Smooth muscle cell (in vitro differentiated cells): Measurements from ENCODE around the gene KAT6B. TPM values are rescaled to one million over a fixed set of nuclear protein-coding genes. Genes with fewer than 3 reads are reported as not detected.

Experiments used
- DNase-seq: peaks from one replicate; lab custom pipeline; 2025; ENCODE audit not compliant: unreplicated experiment; lab: John Stamatoyannopoulos, UW
- H2AFZ ChIP-seq: fragments of 200-600 bp; sonication (generic); 2 replicates; pipeline ENCODE4 v1.6.0; 2016; ENCODE audit warnings: antibody characterized with exemption, low read depth, mild to moderate bottlenecking
- H3F3A ChIP-seq: fragments of 200-600 bp; sonication (generic); 2 replicates; pipeline ENCODE4 v1.6.0; 2017; ENCODE audit warnings: antibody characterized with exemption, low read depth
- H3K27ac ChIP-seq: fragments of 200-600 bp; sonication (generic); 2 replicates; pipeline ENCODE4 v1.5.1; 2016; ENCODE audit warnings: low read depth, mild to moderate bottlenecking
- H3K27me3 ChIP-seq: fragments of 200-600 bp; sonication (generic); 2 replicates; pipeline ENCODE4 v1.6.1; 2016; ENCODE audit warnings: low read depth, mild to moderate bottlenecking
- H3K36me3 ChIP-seq: fragments of 200-600 bp; sonication (generic); 2 replicates; pipeline ENCODE4 v1.5.1; 2016; ENCODE audit warnings: low read depth
- H3K4me1 ChIP-seq: fragments of 200-600 bp; sonication (generic); 2 replicates; pipeline ENCODE4 v1.5.1; 2016; ENCODE audit warnings: low read depth
- H3K4me2 ChIP-seq: fragments of 200-600 bp; sonication (generic); 2 replicates; pipeline ENCODE4 v1.6.0; 2016; ENCODE audit warnings: mild to moderate bottlenecking
- H3K4me3 ChIP-seq: fragments of 200-600 bp; sonication (generic); 2 replicates; pipeline ENCODE4 v1.5.1; 2016; ENCODE audit warnings: mild to moderate bottlenecking
- H3K79me2 ChIP-seq: fragments of 200-600 bp; sonication (generic); 2 replicates; pipeline ENCODE4 v1.6.0; 2016; ENCODE audit warnings: low read depth, mild to moderate bottlenecking
- H3K9ac ChIP-seq: fragments of 200-600 bp; sonication (generic); 2 replicates; pipeline ENCODE4 v1.6.0; 2016; ENCODE audit warnings: low read depth
- H3K9me3 ChIP-seq: fragments of 200-600 bp; sonication (generic); replicated peaks from 2 replicates; pipeline ENCODE4 v1.5.1; 2016; ENCODE audit warnings: low read depth
- H4K20me1 ChIP-seq: fragments of 200-600 bp; sonication (generic); 2 replicates; pipeline ENCODE4 v1.6.0; 2016; ENCODE audit warnings: low read depth
- WGBS: methylation state at CpG from one replicate; pipeline ENCODE4 v1.1.7; 2016; ENCODE audit warnings: low lambda C conversion rate; 5-methylcytosine and 5-hydroxymethylcytosine counted together
- polyA plus RNA-seq: library from polyadenylated mRNA; unstranded; fragments of >200 nt; fragmentation: Nextera tagmentation; extraction: Ambion mirVana; gene quantifications from 2 replicates; pipeline ENCODE4 v1.2.1, GENCODE V29; 2016
- total RNA-seq: library from RNA; depleted of rRNA; stranded (reverse); fragments of >200 nt; gene quantifications from 2 replicates; pipeline ENCODE4 v1.2.3, GENCODE V29; 2014
- TF ChIP-seq, protein P1 (sequence below): fragments of 200-600 bp; sonication (generic); IDR thresholded peaks from 2 replicates; pipeline ENCODE4 v1.5.1; 2017; ENCODE audit warnings: borderline replicate concordance, mild to moderate bottlenecking, antibody characterized with exemption; ENCODE audit not compliant: insufficient read depth, poor library complexity, severe bottlenecking

The KAT6B gene
- total and polyA plus RNA-seq, 2 experiments from 2014 or later, result 9.0 to 19.8 TPM

DNA sequence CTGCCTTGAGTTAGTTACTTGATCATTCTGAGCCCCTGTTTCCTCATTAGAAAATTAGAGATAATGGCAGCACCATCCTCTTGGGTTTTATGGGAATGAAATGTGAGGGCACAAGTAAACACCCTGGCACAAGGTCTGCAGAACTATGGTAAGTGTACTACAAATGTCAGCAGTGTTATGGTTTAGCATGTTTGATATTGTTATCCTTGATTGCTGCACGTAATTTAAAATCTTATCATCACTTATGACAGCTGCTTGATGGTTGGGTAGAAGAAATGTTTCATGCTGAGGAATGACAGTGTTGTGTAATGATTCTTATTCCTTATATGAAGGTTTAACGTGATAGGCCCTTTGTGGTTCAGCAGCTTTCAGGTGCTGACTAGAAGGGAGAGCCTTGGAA is 134.3 kb downstream of the KAT6B start:
- Histone ChIP-seq H4K20me1 (peaks cover 41% of the 10 kb centered on the region), H3K4me1 (no peaks in the 10 kb centered on the region), H3K27me3 (no peaks in the 10 kb centered on the region), H3F3A (no peaks in the 10 kb centered on the region), H3K9me3 (no peaks in the 10 kb centered on the region), H3K79me2 (no peaks in the 10 kb centered on the region), H2AFZ (no peak overlapping the region), H3K27ac (no peak overlapping the region), H3K4me2 (no peak overlapping the region), H3K36me3 (no peaks in the 10 kb centered on the region), H3K9ac (no peak overlapping the region), H3K4me3 (no peak overlapping the region)
- TF ChIP-seq, protein P1, sequence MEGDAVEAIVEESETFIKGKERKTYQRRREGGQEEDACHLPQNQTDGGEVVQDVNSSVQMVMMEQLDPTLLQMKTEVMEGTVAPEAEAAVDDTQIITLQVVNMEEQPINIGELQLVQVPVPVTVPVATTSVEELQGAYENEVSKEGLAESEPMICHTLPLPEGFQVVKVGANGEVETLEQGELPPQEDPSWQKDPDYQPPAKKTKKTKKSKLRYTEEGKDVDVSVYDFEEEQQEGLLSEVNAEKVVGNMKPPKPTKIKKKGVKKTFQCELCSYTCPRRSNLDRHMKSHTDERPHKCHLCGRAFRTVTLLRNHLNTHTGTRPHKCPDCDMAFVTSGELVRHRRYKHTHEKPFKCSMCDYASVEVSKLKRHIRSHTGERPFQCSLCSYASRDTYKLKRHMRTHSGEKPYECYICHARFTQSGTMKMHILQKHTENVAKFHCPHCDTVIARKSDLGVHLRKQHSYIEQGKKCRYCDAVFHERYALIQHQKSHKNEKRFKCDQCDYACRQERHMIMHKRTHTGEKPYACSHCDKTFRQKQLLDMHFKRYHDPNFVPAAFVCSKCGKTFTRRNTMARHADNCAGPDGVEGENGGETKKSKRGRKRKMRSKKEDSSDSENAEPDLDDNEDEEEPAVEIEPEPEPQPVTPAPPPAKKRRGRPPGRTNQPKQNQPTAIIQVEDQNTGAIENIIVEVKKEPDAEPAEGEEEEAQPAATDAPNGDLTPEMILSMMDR, result no peak
- no peak for DNase-seq
- WGBS, result 98% methylated on average over 2 of the region's 2 CpGs

DNA sequence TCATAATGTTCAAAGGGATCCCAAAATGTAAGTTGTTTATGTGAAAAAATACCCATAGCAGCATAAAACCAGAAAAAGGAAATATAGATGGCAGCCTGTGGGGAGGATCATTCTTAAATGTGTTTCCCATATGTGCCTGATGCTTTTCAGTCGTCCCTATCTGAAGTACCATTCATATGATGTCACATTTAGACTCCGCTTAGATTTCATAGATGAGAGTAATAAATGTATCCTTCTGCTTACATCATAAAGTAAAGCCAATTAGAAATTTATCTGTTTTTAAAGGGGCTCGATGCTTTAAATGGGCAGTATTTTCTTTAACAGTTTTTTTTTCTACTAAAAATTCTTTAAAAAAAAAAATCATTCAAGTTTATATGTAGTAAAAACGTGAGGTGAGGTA is 136.1 kb downstream of the KAT6B start:
- H3K4me2 ChIP-seq, result no peak overlapping the region
- no peak overlapping the region for H3K9ac ChIP-seq
- no peaks in the 10 kb centered on the region for H3K27me3 ChIP-seq
- TF ChIP-seq, protein P1, result no peak
- no peaks in the 10 kb centered on the region for H3K79me2 ChIP-seq
- 88% methylated on average over 4 of the region's 4 CpGs for WGBS
- no peaks in the 10 kb centered on the region for H3K9me3 ChIP-seq
- H3K27ac ChIP-seq, result no peak overlapping the region
- no peak for DNase-seq
- H3K4me3 ChIP-seq, result no peak overlapping the region
- no peaks in the 10 kb centered on the region for H3K36me3 ChIP-seq
- H3K4me1 ChIP-seq, result no peaks in the 10 kb centered on the region
- H3F3A ChIP-seq, result no peaks in the 10 kb centered on the region
- H4K20me1 ChIP-seq, result peaks cover 24% of the 10 kb centered on the region
- H2AFZ ChIP-seq, result no peak overlapping the region

DNA sequence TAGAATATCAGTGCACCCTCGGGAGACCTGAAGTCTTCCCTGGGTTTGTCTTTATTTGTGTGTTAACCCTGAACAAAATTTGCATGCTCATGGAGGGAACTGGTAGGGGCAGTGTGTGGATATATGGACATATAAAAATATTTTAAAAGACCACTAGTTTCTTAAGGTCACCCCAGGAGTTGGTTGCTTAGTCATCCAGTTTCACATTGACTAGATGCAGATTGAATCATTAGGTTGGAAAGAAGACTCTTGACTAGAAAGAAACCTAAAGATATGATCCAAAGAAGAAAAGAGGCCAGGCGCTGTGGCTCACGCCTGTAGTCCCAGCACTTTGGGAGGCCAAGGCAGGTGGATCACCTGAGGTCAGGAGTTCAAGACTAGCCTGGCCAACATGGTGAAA is 137.1 kb downstream of the KAT6B start:
- Histone ChIP-seq H3K27ac (no peak overlapping the region), H3K36me3 (no peaks in the 10 kb centered on the region), H2AFZ (no peak overlapping the region), H3K4me3 (no peak overlapping the region), H3K9ac (no peak overlapping the region), H3K4me2 (no peak overlapping the region), H3K4me1 (no peaks in the 10 kb centered on the region), H3K79me2 (no peaks in the 10 kb centered on the region), H3K27me3 (no peaks in the 10 kb centered on the region), H3K9me3 (no peaks in the 10 kb centered on the region), H4K20me1 (peaks cover 23% of the 10 kb centered on the region), H3F3A (no peaks in the 10 kb centered on the region)
- TF ChIP-seq, protein P1, result no peak
- DNase-seq, result no peak
- 99% methylated on average over 3 of the region's 3 CpGs for WGBS

DNA sequence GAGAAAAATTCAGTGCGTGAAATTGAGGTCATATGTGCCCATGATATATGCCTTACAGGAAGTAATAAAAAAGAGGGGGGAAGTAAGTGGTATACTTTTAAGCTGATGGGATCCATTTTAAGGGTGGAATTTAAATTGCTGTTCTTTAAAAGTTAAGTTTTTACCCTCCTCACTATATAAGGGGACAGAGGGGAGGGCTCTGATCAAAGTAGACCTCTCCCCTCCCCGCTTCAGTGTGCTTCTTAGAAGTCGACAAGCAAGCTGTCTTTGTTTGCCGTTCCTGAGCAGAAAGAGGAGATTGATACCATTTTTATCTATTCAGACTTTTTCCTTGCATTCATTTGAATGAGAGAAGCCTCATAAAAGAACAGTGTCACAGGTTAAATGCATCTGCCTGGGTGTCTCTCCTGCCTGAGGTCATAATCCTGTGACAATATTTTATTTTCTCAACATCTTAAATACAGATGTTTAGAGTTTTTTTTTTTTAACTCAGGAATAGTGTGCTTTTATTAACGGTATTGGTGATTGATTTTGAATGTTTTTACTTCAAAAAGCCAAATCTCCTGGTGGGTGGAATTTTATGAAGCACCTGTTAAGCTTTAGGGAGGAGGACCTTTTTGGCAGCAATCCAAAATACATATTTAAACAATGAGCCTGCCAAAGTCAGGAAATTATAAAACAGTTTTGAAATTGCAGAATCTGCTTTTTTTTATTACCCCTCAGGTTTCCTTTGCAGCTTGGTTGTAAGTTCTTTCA is 141.7 kb downstream of the KAT6B start:
- Histone ChIP-seq H3K9me3 (no peaks in the 10 kb centered on the region), H3K79me2 (no peaks in the 10 kb centered on the region), H4K20me1 (peaks cover 13% of the 10 kb centered on the region), H3K4me3 (no peak overlapping the region), H3K9ac (no peak overlapping the region), H3K4me2 (no peak overlapping the region), H3K4me1 (no peaks in the 10 kb centered on the region), H2AFZ (no peak overlapping the region), H3K27ac (no peak overlapping the region), H3F3A (no peaks in the 10 kb centered on the region), H3K36me3 (no peaks in the 10 kb centered on the region), H3K27me3 (no peaks in the 10 kb centered on the region)
- WGBS, result 79% methylated on average over 5 of the region's 5 CpGs
- TF ChIP-seq, protein P1, result no peak
- DNase-seq, result no peak
